ENCODE results near the gene ARL15. TPM values are rescaled to one million over a fixed set of nuclear protein-coding genes. Genes with fewer than 3 reads are reported as not detected.

The ARL15 gene
- polyA plus RNA-seq, 3 donors from 2014 or later = 15.0 to 20.3 (median 16.2) TPM

- no peak for DNase-seq
- H3K36me3 Mint-ChIP-seq = peaks cover 0 to 7% (median 7%) of the 10 kb centered on the region in 3 donors
- H3K27ac Mint-ChIP-seq = no peak overlapping the region
- peaks cover 0 to 24% of the 10 kb centered on the region in 2 donors for H3K4me1 Mint-ChIP-seq
- H3K4me3 Mint-ChIP-seq = no peak overlapping the region
- H3K9me3 Mint-ChIP-seq = no peaks in the 10 kb centered on the region
- H3K27me3 Mint-ChIP-seq (ENCODE audit: low read depth in 3 of 3) = no peaks in the 10 kb centered on the region
Observed at GRCh38 chr5:54150841-54151240, 159.5 kb downstream of the ARL15 start.

- Mint-ChIP-seq H3K4me1 (peaks cover 0 to 24% of the 10 kb centered on the region in 2 donors), H3K36me3 (peaks cover 0 to 11% (median 9%) of the 10 kb centered on the region in 3 donors), H3K27ac (no peak overlapping the region), H3K4me3 (no peak overlapping the region), H3K27me3 (ENCODE audit: low read depth in 3 of 3) (no peaks in the 10 kb centered on the region), H3K9me3 (peaks cover 0 to 2% (median 0%) of the 10 kb centered on the region in 6 donors)
- no peak for DNase-seq
Observed at GRCh38 chr5:54148858-54149257, 161.5 kb downstream of the ARL15 start.

DNA sequence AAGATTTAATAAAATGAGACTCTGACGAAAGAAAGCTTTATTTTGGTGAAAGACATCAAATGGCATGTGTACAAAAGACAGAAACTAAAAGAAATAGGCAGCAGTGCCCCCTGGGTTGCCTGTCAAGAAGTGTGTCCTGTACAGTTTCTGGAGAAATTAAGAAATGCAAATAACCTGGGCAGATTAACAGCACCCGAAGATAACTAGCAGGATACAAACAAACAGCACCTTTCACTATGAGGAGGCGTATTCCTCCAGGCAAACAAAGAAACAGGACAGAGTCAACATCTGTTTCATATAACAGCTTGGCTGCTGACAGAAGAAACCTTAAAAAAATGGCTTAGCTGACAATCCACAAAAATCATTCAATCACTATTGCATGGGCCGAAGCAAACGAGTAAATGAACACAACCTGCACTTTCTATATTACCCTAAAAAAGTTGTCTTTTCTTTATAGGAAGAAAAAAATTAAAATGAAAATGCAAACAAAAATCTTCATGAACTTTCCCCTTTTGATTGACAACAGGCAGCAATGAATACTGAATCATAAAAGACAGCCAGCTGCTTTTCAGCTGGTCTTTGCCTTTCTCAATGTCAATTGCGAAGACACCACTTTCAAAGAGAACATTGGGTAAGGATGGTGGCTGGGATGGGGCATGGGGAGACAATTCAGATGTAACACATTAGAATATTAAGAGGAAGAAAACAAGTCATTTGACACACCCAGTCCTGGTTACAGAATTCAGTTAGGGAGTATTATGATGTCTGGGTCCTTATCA is 162.1 kb downstream of the ARL15 start:
- H3K27ac Mint-ChIP-seq = no peak overlapping the region
- peaks cover 0 to 9% (median 8%) of the 10 kb centered on the region in 3 donors for H3K36me3 Mint-ChIP-seq
- no peaks in the 10 kb centered on the region for H3K27me3 Mint-ChIP-seq (ENCODE audit: low read depth in 3 of 3)
- DNase-seq = no peak
- H3K9me3 Mint-ChIP-seq = peaks cover 0 to 2% (median 0%) of the 10 kb centered on the region in 6 donors
- peaks cover 0 to 24% of the 10 kb centered on the region in 2 donors for H3K4me1 Mint-ChIP-seq
- no peak overlapping the region for H3K4me3 Mint-ChIP-seq

- H3K27me3 Mint-ChIP-seq (ENCODE audit: low read depth in 3 of 3) = peaks cover 0 to 3% (median 0%) of the 10 kb centered on the region in 3 donors
- H3K27ac Mint-ChIP-seq = no peak overlapping the region
- H3K9me3 Mint-ChIP-seq = peaks cover 0 to 2% (median 0%) of the 10 kb centered on the region in 6 donors
- peaks cover 0 to 13% (median 8%) of the 10 kb centered on the region in 3 donors for H3K36me3 Mint-ChIP-seq
- H3K4me1 Mint-ChIP-seq = peaks cover 0 to 24% of the 10 kb centered on the region in 2 donors
- DNase-seq = no peak
- no peak overlapping the region for H3K4me3 Mint-ChIP-seq
Observed at GRCh38 chr5:54146916-54147315, 163.5 kb downstream of the ARL15 start.

- Mint-ChIP-seq H3K4me3 (no peak overlapping the region), H3K4me1 (peaks cover 0 to 24% of the 10 kb centered on the region in 2 donors), H3K9me3 (peaks cover 0 to 2% (median 0%) of the 10 kb centered on the region in 6 donors), H3K27ac (no peak overlapping the region), H3K27me3 (ENCODE audit: low read depth in 3 of 3) (peaks cover 0 to 3% (median 0%) of the 10 kb centered on the region in 3 donors), H3K36me3 (peaks cover 0 to 13% (median 8%) of the 10 kb centered on the region in 3 donors)
- DNase-seq = no peak
Observed at GRCh38 chr5:54146390-54146789, 164.0 kb downstream of the ARL15 start.

- Mint-ChIP-seq H3K9me3 (peaks cover 0 to 2% (median 0%) of the 10 kb centered on the region in 6 donors), H3K36me3 (peaks cover 0 to 4% (median 0%) of the 10 kb centered on the region in 3 donors), H3K4me1 (no peaks in the 10 kb centered on the region), H3K4me3 (no peak overlapping the region), H3K27me3 (ENCODE audit: low read depth in 3 of 3) (peaks cover 0 to 3% (median 0%) of the 10 kb centered on the region in 3 donors), H3K27ac (no peak overlapping the region)
- DNase-seq = no peak
Observed at GRCh38 chr5:54140247-54140840, 170.0 kb downstream of the ARL15 start.

- Mint-ChIP-seq H3K27ac (peak overlapping the region in 1 of 6 donors; percentile 36), H3K4me3 (no peak overlapping the region), H3K36me3 (no peaks in the 10 kb centered on the region), H3K9me3 (no peaks in the 10 kb centered on the region), H3K4me1 (no peaks in the 10 kb centered on the region), H3K27me3 (ENCODE audit: low read depth in 3 of 3) (no peaks in the 10 kb centered on the region)
- no peak for DNase-seq
Observed at GRCh38 chr5:54136516-54137440, 173.6 kb downstream of the ARL15 start.

- Mint-ChIP-seq H3K9me3 (no peaks in the 10 kb centered on the region), H3K4me3 (no peak overlapping the region), H3K36me3 (no peaks in the 10 kb centered on the region), H3K27me3 (ENCODE audit: low read depth in 3 of 3) (peaks cover 0 to 3% (median 0%) of the 10 kb centered on the region in 3 donors), H3K27ac (no peak overlapping the region), H3K4me1 (no peaks in the 10 kb centered on the region)
- DNase-seq = no peak
Observed at GRCh38 chr5:54135042-54135441, 175.3 kb downstream of the ARL15 start.

- Mint-ChIP-seq H3K27ac (no peak overlapping the region), H3K9me3 (no peaks in the 10 kb centered on the region)
Observed at GRCh38 chr5:54133917-54134316, 176.5 kb downstream of the ARL15 start.

GRCh38 chr5:54120473-54120872 is 189.9 kb downstream of the ARL15 start:
- Mint-ChIP-seq H3K4me3 (no peak overlapping the region), H3K9me3 (no peaks in the 10 kb centered on the region), H3K4me1 (peaks cover 7 to 16% of the 10 kb centered on the region in 2 donors), H3K27ac (no peak overlapping the region), H3K36me3 (no peaks in the 10 kb centered on the region), H3K27me3 (ENCODE audit: low read depth in 3 of 3) (no peaks in the 10 kb centered on the region)
- no peak for DNase-seq

More at GRCh38 chr5:54133917-54134316, 176.5 kb downstream of the ARL15 start:
- no peaks in the 10 kb centered on the region for H3K4me1 Mint-ChIP-seq
- no peak overlapping the region for H3K4me3 Mint-ChIP-seq
- peaks cover 0 to 3% (median 0%) of the 10 kb centered on the region in 3 donors for H3K27me3 Mint-ChIP-seq (ENCODE audit: low read depth in 3 of 3)
- H3K36me3 Mint-ChIP-seq = no peaks in the 10 kb centered on the region
- DNase-seq = no peak

DNA sequence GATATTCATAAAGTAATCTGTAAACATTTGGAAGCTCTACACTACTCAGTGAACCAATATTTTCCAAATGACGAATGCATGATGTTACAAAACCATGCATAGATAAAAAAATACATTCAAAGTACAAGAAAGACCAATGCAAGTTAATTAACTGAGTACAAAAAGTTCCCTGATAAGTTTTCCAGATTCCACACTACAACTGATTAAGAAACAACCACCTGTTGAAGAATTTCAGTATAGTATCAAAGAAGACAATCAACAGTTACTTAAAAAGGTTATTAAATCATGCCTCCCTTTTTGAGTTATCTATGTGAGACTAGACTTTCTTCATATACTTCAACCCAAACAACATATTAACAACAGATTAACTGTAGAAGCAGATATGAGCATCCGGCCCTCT is 192.4 kb downstream of the ARL15 start:
- no peaks in the 10 kb centered on the region for H3K27me3 Mint-ChIP-seq (ENCODE audit: low read depth in 3 of 3)
- no peak for DNase-seq
- no peak overlapping the region for H3K4me3 Mint-ChIP-seq
- H3K9me3 Mint-ChIP-seq = no peaks in the 10 kb centered on the region
- peaks cover 3 to 4% (median 3%) of the 10 kb centered on the region in 3 donors for H3K36me3 Mint-ChIP-seq
- H3K4me1 Mint-ChIP-seq = peaks cover 6 to 7% of the 10 kb centered on the region in 2 donors
- H3K27ac Mint-ChIP-seq = no peak overlapping the region

DNA sequence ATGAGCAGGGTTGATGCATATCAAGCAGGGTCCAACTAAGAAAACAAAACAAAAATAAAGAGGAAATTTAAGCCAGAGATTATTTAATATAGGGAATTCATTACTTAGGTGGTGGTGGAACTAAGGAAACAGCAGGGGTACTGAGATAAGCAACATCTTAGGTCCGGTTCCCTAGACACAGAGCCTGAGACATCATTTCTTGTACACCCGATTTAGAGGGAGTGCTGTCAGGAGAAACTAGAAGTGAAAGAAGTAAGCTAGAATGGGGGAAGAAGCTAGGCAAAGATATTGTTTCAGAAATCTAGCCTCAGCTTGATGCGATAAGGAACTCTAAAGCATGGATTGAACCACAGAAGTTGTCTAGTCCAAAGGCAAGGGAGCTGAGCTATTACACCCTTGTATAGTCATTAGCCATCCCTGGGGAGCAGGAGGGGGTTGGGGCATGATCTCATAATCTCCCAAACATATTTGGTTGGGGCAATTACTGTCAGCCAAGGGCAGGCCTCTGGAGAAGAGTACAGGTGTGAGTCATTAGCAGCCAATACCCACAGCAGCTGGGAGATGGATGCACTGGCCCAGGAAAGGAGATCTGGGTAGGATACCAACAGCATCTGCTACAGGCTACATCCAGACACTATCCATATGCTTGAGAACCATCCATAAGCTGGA is 194.5 kb downstream of the ARL15 start:
- Mint-ChIP-seq H3K9me3 (no peaks in the 10 kb centered on the region), H3K27ac (no peak overlapping the region), H3K27me3 (ENCODE audit: low read depth in 3 of 3) (no peaks in the 10 kb centered on the region), H3K4me1 (peaks cover 6 to 7% of the 10 kb centered on the region in 2 donors), H3K36me3 (peaks cover 6% of the 10 kb centered on the region in 3 donors), H3K4me3 (no peak overlapping the region)
- no peak for DNase-seq

DNA sequence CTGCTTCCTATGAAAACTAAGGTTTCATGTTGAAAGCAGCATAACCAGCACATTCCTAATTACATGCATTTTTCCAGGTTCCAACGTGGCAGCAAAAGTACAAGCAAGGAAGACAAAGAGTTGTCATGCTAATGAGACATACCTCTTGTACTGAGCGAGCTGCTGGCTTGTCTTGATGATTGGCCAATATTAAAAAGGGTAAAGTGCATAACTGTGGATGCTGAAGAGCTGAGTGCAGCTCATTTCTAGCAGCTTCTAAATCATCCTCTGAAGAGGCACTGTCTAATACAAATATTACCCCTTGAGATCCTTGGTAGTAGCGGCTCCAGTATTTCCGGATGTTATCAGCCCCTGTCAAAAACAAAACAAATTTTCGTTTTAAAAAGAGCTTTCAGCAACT is 197.3 kb downstream of the ARL15 start:
- Mint-ChIP-seq H3K9me3 (no peaks in the 10 kb centered on the region), H3K27me3 (ENCODE audit: low read depth in 3 of 3) (no peaks in the 10 kb centered on the region), H3K27ac (no peak overlapping the region), H3K4me3 (no peak overlapping the region), H3K36me3 (peaks cover 6% of the 10 kb centered on the region in 3 donors), H3K4me1 (peaks cover 6 to 7% of the 10 kb centered on the region in 2 donors)
- no peak for DNase-seq

Data from immature natural killer cell (primary cell).